ENCODE measurements around the gene MAPK10.

- no peak for TF ChIP-seq POLR2A (IDR thresholded peaks at IDR 0.05; ENCODE audit: low read depth, low read length)
- TF ChIP-seq CTCF (IDR thresholded peaks at IDR 0.05 in 2 of 3, conservative IDR thresholded peaks at IDR 0.05 in 1 of 3; ENCODE audit: control insufficient read depth in 2 of 3, extremely low read depth in 1 of 3, insufficient read depth in 1 of 3, low read depth in 3 of 3, low read length in 3 of 3), result no peak
These were observed 28.4 kb upstream of the MAPK10 start for GRCh38 chr4:86388252-86388651.

Measured in GM12878 (cell line).